ENCODE data around the gene DGUOK.

The DGUOK gene

DNA sequence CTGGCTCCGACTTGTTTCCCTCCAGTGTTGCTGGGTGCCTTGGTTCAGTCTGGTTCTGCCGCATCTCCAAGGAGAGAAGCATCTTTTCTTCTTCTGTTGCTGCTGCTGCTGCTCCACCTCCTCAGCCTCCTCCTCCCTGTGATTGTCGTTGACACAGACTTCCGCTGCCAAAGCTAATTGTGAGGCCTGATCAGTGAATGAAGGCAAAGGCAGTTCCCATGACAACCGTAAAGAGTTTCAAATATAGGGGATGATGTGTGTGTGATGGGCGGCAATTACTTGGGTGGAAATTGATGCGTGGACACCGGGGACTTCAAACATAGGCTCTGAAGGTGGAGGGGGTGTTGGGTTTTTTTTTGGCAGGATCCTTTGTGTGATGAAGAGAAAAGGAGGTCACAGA, 71.8 kb downstream of the DGUOK start:
- H3K27me3 ChIP-seq: no peaks in the 10 kb centered on the region
- no peaks in the 10 kb centered on the region for H3K36me3 ChIP-seq
- H3K27ac ChIP-seq: no peak overlapping the region
- no peaks in the 10 kb centered on the region for H3K9me3 ChIP-seq
- peaks cover 0 to 24% (median 10%) of the 10 kb centered on the region in 4 donors for H3K4me1 ChIP-seq
- intact Hi-C loops (cut with DNase I; ENCODE audit: low total_unique reads): no loop called here
- H3K4me3 ChIP-seq: no peak overlapping the region
- peak in 1 of 2 donors; percentile 43 for DNase-seq
- no peak for TF ChIP-seq CTCF (IDR thresholded peaks at IDR 0.05)

GRCh38 chr2:73998933-73999332, 72.3 kb downstream of the DGUOK start:
- no peaks in the 10 kb centered on the region for H3K36me3 ChIP-seq
- TF ChIP-seq CTCF (IDR thresholded peaks at IDR 0.05): no peak
- H3K9me3 ChIP-seq: no peaks in the 10 kb centered on the region
- H3K4me3 ChIP-seq: no peak overlapping the region
- intact Hi-C loops (cut with DNase I; ENCODE audit: low total_unique reads): no loop called here
- H3K4me1 ChIP-seq: peaks cover 0 to 29% (median 15%) of the 10 kb centered on the region in 4 donors
- no peak overlapping the region for H3K27ac ChIP-seq
- H3K27me3 ChIP-seq: no peaks in the 10 kb centered on the region
- peak in 1 of 2 donors; percentile 4 for DNase-seq

DNA sequence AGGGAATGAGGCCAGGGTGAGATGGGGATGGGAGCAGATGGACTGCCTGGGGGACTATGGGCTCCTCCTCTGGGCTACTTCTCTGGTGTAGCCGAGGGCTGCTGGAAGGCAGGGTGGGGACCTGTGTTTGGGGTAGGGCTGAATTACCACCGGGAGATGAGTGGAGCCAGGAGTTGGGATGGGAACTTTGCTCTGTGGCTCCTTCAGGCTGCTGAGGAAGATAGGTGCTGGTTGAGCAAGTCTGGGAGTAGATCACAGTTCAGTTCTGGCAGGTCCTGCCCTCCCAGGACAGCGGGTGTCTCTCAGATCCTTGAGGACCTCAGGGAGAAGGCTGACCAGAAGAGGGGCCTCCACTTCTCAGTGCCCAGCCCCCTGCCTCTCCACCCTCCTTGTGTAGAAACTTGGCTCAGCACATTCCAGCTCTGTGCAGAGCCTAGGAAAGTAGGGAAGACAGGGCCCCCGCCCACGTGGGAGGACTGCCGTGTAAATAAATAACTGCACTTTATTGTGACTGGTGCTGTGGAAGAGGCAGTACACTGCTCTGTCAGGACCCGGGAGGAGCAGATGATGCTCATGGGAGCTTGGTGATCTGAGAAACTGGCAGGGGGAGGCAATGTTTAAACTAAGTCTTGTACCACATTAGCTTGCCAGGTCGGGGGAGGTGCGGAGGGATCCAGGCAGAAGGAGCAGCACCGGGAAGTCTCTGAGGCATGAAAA, 73.4 kb downstream of the DGUOK start:
- no peak overlapping the region for H3K4me3 ChIP-seq
- H3K4me1 ChIP-seq: peaks cover 0 to 40% (median 21%) of the 10 kb centered on the region in 4 donors
- intact Hi-C loops (cut with DNase I; ENCODE audit: low total_unique reads): loop anchor here (5.0 kb wide), 1 partner anchor 73 kb away; the partner anchor contains the start of gene DGUOK
- H3K27ac ChIP-seq: no peak overlapping the region
- TF ChIP-seq CTCF (IDR thresholded peaks at IDR 0.05): no peak
- peak in 1 of 2 donors; percentile 57 for DNase-seq
- no peaks in the 10 kb centered on the region for H3K27me3 ChIP-seq
- no peaks in the 10 kb centered on the region for H3K36me3 ChIP-seq
- no peaks in the 10 kb centered on the region for H3K9me3 ChIP-seq

GRCh38 chr2:74000666-74001065, 74.0 kb downstream of the DGUOK start:
- DNase-seq: peak in 1 of 2 donors; percentile 49
- TF ChIP-seq CTCF (IDR thresholded peaks at IDR 0.05): no peak
- Histone ChIP-seq H3K27ac (no peak overlapping the region), H3K9me3 (no peaks in the 10 kb centered on the region), H3K36me3 (no peaks in the 10 kb centered on the region), H3K27me3 (no peaks in the 10 kb centered on the region), H3K4me3 (no peak overlapping the region), H3K4me1 (peaks cover 0 to 44% (median 24%) of the 10 kb centered on the region in 4 donors)
- intact Hi-C loops (cut with DNase I; ENCODE audit: low total_unique reads): loop anchor here (5.0 kb wide), 1 partner anchor 73 kb away; the partner anchor contains the start of gene DGUOK

DNA sequence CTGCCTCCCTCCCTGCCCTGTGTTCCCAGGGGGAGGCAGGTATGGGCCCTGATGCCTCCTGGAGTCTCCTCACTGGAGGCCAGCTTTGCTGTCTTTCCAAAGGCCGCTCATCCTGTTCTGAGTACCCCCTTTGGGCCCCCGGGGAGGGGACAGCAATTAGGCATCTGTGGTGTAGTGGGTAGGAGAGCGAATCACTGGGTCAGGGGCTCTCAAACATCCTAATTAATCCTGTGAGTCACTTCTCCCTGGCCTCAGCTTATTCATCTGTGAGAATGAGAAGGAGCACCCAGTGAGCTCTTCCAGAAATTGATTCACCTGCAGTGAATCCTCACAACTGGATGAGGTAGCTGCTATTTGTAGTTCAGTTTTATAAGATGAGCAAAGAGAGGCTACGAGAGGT, 74.4 kb downstream of the DGUOK start:
- intact Hi-C loops (cut with DNase I; ENCODE audit: low total_unique reads): loop anchor here (5.0 kb wide), 1 partner anchor 74 kb away; the partner anchor contains the start of gene DGUOK

More for the DNA sequence above, 74.4 kb downstream of the DGUOK start:
- no peaks in the 10 kb centered on the region for H3K9me3 ChIP-seq
- no peaks in the 10 kb centered on the region for H3K36me3 ChIP-seq
- H3K27ac ChIP-seq: no peak overlapping the region
- no peaks in the 10 kb centered on the region for H3K27me3 ChIP-seq
- H3K4me3 ChIP-seq: no peak overlapping the region
- TF ChIP-seq CTCF (IDR thresholded peaks at IDR 0.05): no peak
- peak in 1 of 2 donors; percentile 42 for DNase-seq
- peaks cover 0 to 48% (median 27%) of the 10 kb centered on the region in 4 donors for H3K4me1 ChIP-seq

Measured in tibial artery (tissue), 4 donors.